GM10248 (cell line): Measurements from ENCODE around the gene ADCY5.

Experiments used
- CTCF ChIA-PET: fragments of 300-600 bp; sonication (Branson Sonifier 250); formaldehyde crosslinking; extraction: SDS; loops from one replicate; lab custom pipeline; 2021; ENCODE audit warnings: antibody characterized with exemption; lab: Yijun Ruan, JAX
- POLR2A ChIA-PET: fragments of 350-650 bp; sonication (Branson Sonifier 250); formaldehyde crosslinking; extraction: SDS; loops from one replicate; lab custom pipeline; 2020; ENCODE audit warnings: antibody characterized with exemption; lab: Yijun Ruan, JAX
- DNase-seq: peaks from one replicate; pipeline ENCODE4 v3.0.0; 2012; ENCODE audit errors: extremely low spot score
- CTCF ChIP-seq: IDR thresholded peaks from 2 replicates; pipeline ENCODE4 v1.5.1; 2012; ENCODE audit warnings: mild to moderate bottlenecking, low read depth; ENCODE audit errors: extremely low read depth, missing control alignments, control extremely low read depth

ADCY5 gene

GRCh38 chr3:123272547-123272946, 176.3 kb downstream of the ADCY5 start:
- ChIA-PET POLR2A (no interaction called here), CTCF (interaction anchor here (1.0 to 1.2 kb wide), 2 partner anchors 7 to 13 kb away, joined by 3 read pairs; no protein-coding TSS in a partner anchor)
- no peak for TF ChIP-seq CTCF
- DNase-seq = no peak

- ChIA-PET POLR2A (no interaction called here), CTCF (interaction anchor here (1.1 to 1.2 kb wide), 2 partner anchors 8 to 26 kb away, joined by 3 read pairs; no protein-coding TSS in a partner anchor)
- DNase-seq = no peak
- no peak for TF ChIP-seq CTCF
These were observed 177.3 kb downstream of the ADCY5 start for GRCh38 chr3:123271466-123272159.

- ChIA-PET CTCF (no interaction called here), POLR2A (no interaction called here)
- no peak for DNase-seq
- TF ChIP-seq CTCF = no peak
These were observed 178.1 kb downstream of the ADCY5 start for GRCh38 chr3:123270818-123271217.

- no peak for DNase-seq
- CTCF ChIA-PET = no interaction called here
- no peak for TF ChIP-seq CTCF
- POLR2A ChIA-PET = no interaction called here
These were observed 181.1 kb downstream of the ADCY5 start for GRCh38 chr3:123267821-123268220.

- CTCF ChIA-PET = interaction anchor here (0.7 to 1.5 kb wide), 6 partner anchors 8 to 236 kb away, joined by 3 to 5 read pairs (median 3); partner anchors contain the start of gene SEMA5B
These were observed 184.9 kb downstream of the ADCY5 start for GRCh38 chr3:123263941-123264340.

GRCh38 chr3:123262868-123263267, 186.0 kb downstream of the ADCY5 start:
- POLR2A ChIA-PET = no interaction called here
- DNase-seq = no peak
- CTCF ChIA-PET = no interaction called here
- TF ChIP-seq CTCF = no peak

More at GRCh38 chr3:123263941-123264340, 184.9 kb downstream of the ADCY5 start:
- DNase-seq = no peak
- POLR2A ChIA-PET = no interaction called here
- no peak for TF ChIP-seq CTCF
